ENCODE data around the gene ANO2. TPM values are rescaled to one million over a fixed set of nuclear protein-coding genes. Genes with fewer than 3 reads are reported as not detected.

Gene ANO2
- 0.39 TPM in 1 of 2 replicates, not detected in the other for total RNA-seq

DNA sequence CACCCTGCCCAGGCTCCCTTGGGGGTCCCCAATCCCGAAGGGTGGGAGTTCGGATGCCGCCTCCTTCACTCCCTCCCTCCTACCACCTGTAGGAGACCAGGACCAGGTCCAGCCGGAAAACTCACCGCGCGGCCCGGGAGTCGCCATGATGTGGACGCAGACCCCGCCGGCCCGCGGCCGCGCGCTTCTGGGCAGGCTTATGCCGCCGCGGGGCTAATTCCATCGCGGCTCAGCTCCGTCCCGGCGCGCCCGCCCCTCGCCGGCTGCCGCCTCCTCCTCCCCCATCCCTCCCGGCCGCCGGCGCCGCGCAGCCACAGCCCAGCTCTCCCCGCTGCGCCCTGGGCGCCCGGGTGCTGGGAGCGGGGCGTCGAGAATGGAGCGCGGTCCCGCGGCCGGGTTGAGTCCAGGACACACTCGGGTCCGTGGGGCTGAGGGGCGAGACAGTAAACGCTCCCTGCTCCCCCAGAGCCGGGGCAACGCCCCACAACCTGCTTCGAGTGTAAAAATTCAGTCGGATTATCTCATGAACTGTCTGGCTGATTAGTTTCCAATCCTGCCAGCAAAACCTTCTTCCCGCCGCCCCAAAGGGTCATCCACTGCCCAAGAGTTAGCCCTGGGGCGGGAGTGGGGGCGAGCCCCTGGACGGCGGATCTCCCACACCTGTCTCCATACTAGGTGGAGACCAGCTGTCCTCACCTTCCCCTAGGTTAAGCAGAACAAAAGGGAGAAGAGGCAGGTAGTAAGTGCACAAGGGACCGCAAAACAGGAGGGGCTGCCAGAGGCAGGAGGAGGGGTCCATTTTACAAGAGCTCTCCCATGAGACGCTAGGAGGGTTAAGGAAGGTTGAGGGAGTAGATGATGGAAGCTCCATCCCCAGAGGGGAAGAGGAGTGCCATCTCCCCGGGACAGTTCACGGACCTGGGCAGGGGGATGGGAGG, at the start of gene ANO2:
ANO2 (minus strand) TSS at position 189 of the 938 bp plus-strand sequence; CDS start at position 147, 42 bp downstream.

Small RNAs within 50 kb of the gene (small RNA-seq; reads per million reads assigned to genes)
- gene AC137627.1: not detected

Other genes with a start within 250 kb of the ANO2 start
- gene VWF, start 179.4 kb upstream of the ANO2 start, total RNA-seq: 0.39 and 1.8 TPM in 2 replicates

All from placental epithelial cell (primary cell).